ENCODE measurements around the gene ADAMTS9.

GRCh38 chr3:64508140-64508539, 179.7 kb downstream of the ADAMTS9 start:
- no peak for TF ChIP-seq POLR2A (IDR thresholded peaks at IDR 0.05; ENCODE audit: low read depth, low read length)
- no peak for TF ChIP-seq POLR2AphosphoS5 (IDR thresholded peaks at IDR 0.05; ENCODE audit: low read depth, low read length)
- no peak for TF ChIP-seq TAF1 (IDR thresholded peaks at IDR 0.05; ENCODE audit: borderline replicate concordance, low read depth, low read length)
